NCI-H748 (cell line): ENCODE data around the gene SBF1.

ENCODE experiments used
- DNase-seq: peaks from one replicate; lab custom pipeline; 2025; ENCODE audit not compliant: unreplicated experiment; lab: John Stamatoyannopoulos, UW

SBF1 gene

DNA sequence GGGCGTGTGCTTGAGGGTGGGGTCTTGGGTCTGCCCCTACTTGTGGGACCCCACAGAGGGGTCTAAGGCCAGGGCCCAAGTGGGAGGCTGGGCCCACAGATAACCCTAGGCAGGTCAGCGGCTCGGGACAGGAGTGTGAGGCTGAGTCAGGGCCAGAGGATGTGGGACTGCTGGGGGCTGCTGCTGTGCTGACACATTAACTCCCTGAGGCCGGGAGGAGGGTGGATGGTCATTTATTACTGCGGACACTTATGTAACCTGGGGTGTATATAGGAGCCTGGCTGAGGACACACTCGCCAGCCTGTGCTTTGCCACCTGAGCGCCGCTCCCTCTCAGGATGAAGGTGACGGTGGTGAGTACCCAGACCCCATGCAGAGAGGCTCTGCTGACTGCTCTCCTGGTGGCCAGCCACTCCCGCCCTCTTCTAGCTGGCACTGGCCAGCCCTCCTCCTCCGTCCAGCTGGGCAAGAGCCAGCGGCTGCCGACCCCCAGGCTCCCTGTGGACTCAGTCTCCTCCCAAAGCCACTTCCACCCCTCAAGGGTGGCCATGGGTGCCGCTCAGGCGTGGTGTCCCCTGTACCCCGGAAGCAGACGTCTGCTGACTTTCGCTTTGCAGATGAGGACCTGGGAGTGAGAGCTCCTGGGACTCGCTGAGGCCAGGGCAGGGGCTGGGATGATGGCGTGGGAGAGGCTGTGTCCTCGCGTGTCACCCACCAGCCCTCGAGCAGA, 11.9 kb upstream of the SBF1 start, which contains the start of gene MIOX:
Gene MIOX, plus strand, starts transcription at position 299 of the 729 bp plus-strand sequence. Its CDS starts 39 bp downstream, at position 338.
- no peak for DNase-seq

DNA sequence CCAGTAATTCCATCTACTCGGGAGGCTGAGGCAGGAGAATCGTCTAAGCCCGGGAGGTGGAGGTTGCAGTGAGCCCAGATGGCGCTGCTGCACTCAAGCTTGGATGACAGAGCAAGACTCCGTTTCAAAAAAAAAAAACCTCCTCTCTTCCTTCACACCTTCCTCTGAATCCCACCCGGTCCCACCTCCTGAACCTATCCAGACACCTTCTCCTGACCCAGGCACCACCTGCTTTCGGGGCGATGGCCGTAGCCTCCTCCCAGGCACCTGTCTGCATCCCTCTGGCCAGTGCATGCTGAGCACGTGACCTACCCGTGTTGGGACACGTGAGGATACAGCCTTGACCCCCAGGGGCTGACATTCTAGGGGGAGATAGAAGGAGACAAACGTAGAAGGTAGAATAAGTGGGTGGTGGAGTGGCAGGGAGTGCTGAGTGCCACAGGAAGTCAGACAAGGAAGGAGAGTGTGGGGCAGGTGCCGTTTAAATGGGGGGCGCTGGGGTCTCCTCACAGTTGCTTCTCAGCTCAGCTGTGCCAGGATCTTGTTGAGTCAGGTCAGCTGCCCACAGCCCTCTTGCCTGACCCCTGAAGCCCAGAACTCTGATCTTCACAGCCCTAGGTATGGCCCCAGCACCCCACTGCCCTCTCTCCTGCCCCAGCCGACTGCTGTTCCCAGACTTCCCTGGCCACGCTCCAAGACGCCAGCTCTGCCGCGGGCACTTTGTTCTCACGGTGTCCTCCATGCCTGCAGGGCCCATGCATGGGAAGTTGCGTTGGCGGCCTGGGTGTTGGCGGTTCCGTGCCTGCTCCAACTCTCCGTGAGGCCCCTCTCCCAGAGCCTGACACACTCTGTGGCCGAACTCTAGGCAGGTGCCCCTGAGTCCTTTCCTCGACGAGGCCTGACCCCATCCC, 10.6 kb upstream of the SBF1 start:
- no peak for DNase-seq

DNA sequence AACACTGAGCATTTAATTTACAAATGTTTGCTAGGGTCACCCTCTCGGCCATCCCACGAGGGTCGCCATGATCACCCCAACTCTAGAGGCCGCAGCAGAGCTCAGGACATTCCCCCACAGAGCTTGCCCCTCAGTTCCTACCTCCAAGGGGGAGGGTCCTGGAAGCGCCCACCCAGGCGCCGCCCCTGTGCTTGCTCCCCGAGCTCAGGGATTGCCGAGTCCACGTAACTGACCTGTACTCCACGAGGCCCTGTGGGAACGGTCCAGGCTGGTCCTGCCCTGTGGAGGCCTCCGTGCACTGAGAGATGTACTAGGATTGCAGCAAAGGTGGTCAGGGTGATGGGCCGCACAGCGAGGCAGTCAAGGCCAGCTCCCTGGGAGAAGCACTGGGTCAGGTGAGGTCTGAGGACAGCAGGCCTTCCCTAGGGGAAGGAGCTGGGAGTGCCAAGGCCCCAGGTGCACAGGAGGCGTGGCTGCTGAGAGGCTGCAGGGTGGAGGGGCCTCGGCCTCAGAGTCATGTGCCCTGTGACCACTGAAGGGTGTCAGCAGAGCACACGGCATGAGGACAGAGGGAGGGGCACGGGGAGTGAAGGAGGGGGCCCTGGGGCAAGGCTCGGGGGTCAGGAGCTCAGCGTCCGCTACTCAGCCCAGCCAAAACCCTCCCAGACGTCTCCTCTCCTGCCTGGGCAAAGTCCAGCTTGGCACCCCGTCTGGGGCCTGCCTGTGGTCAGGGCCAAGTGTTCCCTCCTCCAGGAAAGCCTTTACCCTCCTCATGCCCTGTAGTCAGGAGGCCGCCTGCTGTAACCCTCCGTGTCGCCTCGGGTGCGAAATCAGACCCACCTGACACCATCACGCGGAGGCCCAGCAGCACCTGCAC, 9.4 kb upstream of the SBF1 start:
- no peak for DNase-seq

DNA sequence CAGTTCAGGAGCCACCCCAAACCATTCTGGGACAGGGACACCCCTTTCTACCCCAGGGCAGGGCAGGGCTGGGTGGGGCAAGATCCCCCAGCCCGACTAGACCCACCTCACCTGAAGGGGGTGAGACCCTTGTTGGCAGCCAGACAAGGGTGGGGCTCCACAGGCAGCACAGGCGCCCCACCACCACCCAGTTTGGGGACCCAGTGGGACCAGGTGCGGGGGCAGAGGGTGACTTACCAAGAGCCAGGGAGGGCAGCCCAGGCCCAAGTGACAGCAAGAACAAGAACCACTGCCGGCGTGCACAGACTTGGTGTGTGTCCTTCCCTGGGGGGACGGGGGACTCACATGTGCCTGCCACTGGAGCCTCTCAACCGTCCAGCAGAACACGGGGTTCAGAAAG, 8.7 kb upstream of the SBF1 start:
- DNase-seq, result no peak

DNA sequence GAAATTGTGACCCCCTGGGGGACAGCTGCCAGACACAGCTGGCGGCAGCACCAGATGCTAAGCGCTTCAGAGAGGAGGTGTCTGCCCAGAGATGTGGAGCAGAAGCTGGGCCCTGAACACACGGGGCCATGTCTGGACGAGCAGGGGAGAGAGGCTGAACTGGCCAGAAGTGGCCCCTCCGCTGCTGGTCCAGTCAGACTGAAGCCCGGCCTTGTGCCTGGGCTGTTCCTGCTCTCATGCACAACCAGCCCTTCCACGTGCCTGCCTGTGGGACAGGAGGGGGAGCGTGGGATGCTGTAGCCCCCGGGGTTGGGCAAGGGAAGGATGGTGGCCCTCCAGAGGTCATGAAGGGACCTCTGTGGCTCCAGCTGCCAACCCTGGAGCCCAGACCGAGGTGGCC, 8.3 kb upstream of the SBF1 start:
- no peak for DNase-seq

DNA sequence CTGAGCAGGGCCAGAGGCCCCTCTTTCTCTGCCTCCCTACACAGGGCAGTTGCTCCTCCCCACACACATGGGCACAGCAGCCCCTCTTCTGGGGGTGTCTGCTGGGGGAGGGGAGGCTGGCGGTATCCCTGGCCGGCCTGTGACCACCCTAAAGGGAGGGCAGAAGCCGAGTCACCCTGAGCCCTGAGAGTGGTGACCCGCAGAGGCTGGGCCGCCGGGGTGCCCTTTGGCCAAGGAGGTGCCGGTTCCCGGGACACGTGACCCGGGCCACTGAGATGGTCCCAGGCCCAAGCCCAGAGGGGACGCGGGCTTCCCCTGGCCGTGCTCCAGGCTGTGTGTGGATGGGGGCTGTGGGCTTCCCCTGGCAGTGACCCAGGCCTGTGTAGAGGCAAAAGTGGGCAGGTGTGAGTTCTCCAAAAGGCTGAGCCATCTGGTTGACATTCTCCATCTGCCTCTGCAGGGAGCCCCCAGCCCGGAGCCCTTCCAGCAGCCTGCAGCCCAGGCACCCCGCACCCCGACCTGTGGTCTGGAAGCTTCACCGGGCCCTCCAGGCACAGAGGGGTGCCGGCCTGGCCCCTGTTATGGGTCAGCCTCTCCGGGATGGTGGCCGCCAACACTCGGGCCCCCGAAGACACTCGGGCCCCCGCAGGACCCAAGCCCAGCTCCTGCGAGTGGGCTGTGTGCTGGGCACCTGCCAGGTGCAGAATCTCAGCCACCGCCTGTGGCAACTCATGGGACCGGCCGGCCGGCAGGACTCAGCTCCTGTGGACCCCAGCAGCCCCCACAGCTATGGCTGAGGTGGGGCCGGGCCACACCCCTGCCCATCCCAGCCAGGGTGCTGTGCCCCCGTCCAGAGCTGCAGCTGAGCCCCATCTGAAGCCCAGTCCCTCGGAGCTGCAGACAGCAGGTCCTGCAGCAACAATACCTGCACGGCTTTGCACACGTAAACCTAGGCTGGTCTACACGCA, 7.6 kb upstream of the SBF1 start:
- no peak for DNase-seq

DNA sequence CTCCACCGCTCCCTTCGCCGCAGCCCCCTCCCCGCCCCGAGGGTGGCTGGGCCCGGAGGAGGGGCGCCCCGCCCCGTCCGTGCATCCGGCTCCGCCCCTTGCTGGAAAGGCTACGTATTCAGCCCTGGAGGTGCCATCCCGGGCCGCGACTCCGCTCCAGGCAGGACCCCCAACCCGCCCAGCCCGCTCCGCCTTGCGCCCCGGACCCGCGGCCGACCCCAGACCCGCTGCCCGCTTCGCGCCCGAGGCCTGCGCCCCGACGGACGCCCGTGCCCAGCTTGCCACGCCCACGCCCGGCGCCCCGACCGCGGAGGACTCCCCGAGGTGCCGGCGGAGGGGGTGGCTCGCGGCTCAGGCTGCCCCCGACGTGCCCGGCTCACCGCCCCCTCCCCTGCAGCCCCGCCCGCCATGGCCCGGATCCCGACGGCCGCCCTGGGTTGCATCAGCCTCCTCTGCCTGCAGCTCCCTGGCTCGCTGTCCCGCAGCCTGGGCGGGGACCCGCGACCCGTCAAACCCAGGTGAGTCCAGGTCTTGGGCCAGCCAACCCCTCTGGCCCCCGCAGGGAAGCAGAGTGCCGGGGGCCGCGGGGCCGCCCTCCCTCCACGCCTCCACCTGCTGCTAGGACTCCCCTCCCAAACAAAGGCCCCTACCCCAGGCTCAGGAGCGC, 6.7 kb upstream of the SBF1 start, which contains the start of gene ADM2:
Gene ADM2, plus strand, starts transcription at position 104 of the 667 bp plus-strand sequence. Its CDS starts 305 bp downstream, at position 409.
- DNase-seq, result peak; percentile 37

DNA sequence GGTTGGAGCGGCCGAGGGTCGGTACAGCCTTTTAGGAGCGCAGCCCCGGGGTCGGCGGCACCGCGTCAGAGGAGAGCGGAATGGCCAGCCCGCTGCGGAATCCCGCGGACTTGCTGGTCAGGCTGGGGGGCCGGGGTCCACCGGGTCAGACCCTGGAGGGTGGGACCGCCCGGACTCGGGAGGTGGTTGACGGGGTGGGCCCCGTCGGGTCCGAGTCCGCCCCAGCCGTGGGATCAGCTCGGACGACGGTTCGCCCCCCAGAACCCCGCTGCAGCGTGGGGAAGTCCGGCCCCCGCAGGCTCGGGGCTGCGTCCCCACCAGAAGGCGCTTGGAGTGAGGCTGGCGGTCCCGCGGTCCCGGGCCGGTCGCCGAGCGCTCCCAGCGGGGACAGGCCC, 6.2 kb upstream of the SBF1 start:
- no peak for DNase-seq

DNA sequence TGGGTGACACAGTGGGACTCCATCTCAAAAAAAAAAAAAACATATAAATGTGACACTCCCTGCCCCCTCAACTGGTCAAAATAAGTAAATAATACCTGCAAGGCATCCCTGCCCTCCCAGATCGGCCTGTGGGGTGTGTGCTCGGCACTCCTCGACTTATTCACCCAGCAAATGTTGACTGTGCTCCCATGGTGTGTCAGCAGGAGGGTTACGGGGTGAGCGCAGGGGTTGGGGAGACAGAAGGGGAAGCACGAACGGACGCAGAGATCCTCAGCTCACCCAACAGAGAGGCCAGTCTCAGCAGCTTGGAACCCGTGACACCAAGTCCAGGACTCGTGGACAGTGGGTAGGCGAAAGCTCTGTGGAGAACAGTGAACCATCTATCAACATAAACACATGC, 4.9 kb upstream of the SBF1 start:
- DNase-seq, result no peak

DNA sequence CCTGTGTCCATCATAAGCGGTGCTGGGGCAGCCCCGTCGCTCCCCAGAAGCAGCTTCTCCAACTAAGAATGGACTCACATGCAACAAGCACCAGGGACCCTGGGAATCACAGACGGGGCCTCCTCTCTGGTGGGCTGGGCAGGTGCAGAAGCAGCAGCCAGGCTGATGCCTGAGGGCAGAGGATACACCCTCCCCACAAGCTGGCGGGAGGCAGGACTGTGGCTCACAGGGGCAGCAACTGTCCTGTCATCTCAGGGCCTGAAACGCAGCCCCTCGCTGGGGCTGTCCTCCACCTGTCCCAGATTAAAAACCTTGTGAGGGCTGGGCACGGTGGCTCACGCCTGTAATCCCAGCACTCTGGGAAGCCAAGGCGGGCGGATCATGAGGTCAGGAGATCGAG, 3.1 kb upstream of the SBF1 start:
- DNase-seq, result no peak

DNA sequence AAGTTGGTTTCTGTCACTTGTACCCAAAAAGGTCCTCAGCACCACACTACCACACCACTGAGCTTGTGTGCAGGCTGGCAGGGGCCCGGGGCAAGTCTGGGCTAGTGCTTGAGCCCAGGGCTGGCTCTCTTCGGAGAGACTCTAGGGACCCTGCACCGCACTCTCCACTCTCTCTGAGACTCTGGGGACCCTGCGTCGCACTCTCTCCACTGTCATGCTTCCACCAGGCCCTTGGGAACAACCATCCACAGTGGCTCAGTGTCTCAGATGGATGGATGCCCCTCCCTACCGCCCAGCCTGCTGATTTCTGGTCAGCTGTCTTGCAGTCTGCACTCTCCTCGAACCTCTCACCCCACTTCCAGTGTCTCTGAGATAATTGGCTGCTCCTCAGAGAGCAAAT, 2.0 kb upstream of the SBF1 start:
- no peak for DNase-seq

DNA sequence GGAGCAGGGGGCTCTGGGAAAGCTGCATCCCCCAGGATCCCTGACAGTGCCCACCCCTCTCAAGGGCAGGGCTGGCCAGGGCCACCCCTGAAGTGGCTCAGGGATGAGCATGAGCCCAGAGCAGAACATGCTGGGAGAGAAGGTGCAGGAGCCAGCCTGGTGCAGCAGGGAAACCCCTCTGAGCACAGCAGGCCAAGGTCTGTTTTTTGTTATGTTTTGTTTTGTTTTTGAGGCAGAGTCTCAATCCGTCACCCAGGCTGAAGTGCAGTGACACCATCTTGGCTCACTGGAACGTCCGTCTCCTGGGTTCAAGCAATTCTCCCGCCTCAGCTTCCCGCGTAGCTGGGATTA, 792 bp upstream of the SBF1 start:
- no peak for DNase-seq

DNA sequence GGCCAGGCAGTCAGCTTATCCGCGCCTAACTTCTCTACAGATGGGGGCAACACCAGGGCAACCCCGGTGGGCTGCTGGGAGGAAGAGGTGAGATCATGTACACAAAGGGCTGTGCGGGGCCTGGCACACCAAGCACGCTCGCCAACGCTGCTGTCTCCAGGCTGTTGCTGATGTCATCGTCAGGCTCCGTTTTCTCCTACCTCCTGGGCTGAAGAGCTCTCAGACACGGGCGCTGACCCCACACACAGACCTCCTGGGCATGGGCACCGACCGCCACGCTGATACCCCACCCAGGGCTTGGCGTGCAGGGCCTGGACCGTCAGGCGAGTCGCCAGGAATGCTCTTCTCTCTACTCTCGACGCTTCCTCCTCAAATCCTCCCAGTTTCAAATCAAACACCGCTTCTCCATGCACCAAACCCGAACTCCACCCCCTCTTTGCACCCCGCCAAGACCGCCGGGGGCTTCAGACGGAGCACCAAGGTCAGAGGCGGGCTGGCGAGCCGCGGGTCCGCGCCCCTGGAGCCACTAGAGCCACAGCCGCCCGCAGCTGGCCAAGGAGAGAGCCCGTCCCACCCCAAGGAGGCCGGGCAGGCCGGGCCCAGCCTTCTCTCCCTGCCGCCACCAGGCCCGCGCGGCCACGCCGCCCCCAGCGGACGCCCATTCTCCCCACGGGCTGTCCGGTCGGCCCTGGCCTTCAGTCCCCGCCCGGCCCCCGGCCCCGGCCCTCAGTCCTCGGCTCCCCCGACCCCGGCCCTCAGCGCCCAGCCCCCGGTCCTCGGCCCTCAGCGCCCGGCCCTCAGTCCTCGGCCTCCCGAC, 772 bp downstream of the SBF1 start:
- DNase-seq, result peak; percentile 35

DNA sequence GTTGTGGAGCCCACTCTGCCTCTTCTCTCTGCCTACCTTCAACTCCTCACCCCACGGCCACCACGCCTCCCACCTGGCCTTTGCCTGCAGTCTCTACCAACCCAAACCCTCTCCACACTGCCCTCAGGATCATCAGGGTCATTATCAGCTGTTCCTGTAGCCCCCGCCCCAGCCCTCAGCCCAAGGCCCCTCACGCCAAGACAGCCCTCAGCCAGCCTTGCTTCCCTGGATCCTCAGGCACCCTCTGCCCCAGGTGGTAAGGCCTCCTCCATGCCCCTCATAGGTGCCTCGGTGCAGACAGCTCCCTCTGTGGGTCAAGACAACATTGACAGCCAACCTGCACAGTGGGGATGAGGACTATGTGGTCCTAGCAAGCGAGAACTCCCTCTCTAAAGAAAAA, 1.7 kb downstream of the SBF1 start:
- DNase-seq, result peak; percentile 32

DNA sequence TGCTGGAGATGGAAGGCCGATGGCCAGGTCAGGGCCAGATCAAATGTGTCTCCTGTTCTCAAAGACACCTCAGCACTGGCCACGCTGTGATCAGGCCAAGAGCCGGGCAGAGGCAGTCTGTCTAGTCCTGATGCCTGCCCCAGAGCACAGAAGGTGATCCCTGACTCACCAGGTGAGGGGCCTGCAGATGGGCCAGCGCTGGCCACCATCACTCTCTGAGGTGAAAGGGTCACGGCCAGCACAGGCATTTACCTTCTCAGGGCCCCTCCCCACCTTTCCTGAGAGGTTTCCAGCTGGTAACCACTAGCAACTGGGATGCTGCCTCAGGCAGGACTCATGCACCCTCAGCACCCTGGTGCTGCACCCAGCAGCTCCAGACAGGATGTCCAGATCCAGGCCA, 2.9 kb downstream of the SBF1 start:
- DNase-seq, result no peak

DNA sequence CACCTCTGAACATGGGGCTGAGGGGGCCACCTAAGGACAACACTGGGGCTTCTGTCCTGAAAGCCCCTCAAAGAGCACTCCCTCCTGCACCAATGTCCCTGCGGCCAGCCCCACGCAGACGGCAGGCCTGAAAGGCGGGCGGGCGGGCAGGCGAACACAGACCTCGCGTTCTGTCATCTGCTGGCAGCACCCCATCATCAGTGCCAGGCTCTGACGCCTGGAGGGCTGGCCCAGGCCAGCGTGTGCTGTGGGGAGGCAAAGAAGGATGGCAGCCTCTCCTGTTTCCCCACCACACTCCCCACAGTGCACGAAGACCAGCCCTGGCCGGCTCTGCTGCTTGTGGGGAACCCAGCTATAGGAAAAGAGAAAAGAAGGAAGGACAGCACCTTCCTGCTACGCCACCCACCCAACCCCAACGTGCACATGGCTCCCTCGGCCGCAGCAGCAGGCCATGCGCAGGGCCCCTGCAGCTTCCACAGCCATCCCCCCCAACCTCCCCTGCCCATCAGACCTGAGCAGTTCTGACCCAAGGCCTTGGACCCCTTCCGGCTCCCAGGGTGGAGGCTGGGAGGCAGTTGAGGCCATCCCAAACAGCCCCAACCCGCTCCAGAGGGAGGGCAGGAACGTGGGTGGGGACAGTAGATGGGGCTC, 3.5 kb downstream of the SBF1 start:
- no peak for DNase-seq

DNA sequence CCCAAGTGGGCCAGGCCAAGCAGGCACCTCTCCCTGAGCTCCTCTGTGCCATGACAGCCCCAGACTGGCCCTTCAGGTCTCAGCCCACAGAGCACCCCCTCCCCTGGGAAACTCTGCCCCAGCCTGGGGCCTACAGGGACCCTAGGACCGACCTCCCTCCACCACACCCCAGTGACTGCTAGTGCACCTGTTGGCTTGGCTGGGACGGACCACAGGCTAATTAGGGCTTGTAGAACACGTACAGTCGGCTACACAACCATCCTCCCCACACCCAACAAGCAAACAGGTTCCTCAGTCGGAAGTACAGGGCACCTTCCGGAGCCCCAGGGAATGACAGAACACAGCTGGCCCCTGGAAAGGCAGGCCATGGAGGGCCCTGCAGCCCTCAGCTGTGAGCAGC, 4.3 kb downstream of the SBF1 start:
- DNase-seq, result no peak
